ENCODE data around the gene CCM2L.

DNA sequence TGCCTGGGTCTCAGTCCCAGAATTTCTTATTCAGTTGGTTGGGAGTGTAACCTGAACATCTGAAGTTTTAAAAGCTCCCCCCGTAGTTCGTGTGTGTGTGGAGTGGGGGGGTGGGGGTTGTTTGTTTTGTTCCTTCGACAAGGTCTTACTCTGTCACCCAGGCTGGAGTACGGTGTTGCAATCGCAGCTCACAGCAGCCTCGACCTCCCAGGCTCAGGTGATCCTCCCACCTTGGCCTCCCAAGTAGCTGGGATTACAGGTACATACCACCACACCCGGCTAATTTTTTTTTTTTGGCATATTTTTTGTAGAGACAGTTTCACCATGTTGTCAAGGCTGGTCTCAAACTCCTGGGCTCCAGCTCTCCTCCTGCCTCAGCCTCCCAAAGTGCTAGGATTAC lies 3.1 kb downstream of the CCM2L start:
- TF ChIP-seq JUND (IDR thresholded peaks at IDR 0.05; ENCODE audit: low read length): no peak
- no peak for TF ChIP-seq TAF1 (IDR thresholded peaks at IDR 0.05; ENCODE audit: low read depth, low read length)
- no peak for TF ChIP-seq MAFK (IDR thresholded peaks at IDR 0.05; ENCODE audit: low read depth, low read length)
- TF ChIP-seq CEBPB (IDR thresholded peaks at IDR 0.05; ENCODE audit: low read depth, low read length): no peak
- TF ChIP-seq SRF (IDR thresholded peaks at IDR 0.05; ENCODE audit: low read depth, low read length): no peak
- TF ChIP-seq SIN3A (conservative IDR thresholded peaks at IDR 0.05 in 1 of 2, IDR thresholded peaks at IDR 0.05 in 1 of 2; ENCODE audit: low read depth in 1 of 2, low read length in 2 of 2): no peak
- no peak for TF ChIP-seq HDAC6 (IDR thresholded peaks at IDR 0.05; ENCODE audit: low read depth, low read length)
- TF ChIP-seq, protein P1, sequence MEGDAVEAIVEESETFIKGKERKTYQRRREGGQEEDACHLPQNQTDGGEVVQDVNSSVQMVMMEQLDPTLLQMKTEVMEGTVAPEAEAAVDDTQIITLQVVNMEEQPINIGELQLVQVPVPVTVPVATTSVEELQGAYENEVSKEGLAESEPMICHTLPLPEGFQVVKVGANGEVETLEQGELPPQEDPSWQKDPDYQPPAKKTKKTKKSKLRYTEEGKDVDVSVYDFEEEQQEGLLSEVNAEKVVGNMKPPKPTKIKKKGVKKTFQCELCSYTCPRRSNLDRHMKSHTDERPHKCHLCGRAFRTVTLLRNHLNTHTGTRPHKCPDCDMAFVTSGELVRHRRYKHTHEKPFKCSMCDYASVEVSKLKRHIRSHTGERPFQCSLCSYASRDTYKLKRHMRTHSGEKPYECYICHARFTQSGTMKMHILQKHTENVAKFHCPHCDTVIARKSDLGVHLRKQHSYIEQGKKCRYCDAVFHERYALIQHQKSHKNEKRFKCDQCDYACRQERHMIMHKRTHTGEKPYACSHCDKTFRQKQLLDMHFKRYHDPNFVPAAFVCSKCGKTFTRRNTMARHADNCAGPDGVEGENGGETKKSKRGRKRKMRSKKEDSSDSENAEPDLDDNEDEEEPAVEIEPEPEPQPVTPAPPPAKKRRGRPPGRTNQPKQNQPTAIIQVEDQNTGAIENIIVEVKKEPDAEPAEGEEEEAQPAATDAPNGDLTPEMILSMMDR (IDR thresholded peaks at IDR 0.05; ENCODE audit: control extremely low read depth in 1 of 3, insufficient read depth in 1 of 3, low read depth in 1 of 3, low read length in 3 of 3): no peak
- TF ChIP-seq, protein P2, sequence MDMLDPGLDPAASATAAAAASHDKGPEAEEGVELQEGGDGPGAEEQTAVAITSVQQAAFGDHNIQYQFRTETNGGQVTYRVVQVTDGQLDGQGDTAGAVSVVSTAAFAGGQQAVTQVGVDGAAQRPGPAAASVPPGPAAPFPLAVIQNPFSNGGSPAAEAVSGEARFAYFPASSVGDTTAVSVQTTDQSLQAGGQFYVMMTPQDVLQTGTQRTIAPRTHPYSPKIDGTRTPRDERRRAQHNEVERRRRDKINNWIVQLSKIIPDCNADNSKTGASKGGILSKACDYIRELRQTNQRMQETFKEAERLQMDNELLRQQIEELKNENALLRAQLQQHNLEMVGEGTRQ (IDR thresholded peaks at IDR 0.05; ENCODE audit: low read length): no peak
